ENCODE results near the gene COG5. TPM values are rescaled to one million over a fixed set of nuclear protein-coding genes. Genes with fewer than 3 reads are reported as not detected.

COG5 gene
- total RNA-seq, 1 experiment from 2014 or later: 43.9 TPM

DNA sequence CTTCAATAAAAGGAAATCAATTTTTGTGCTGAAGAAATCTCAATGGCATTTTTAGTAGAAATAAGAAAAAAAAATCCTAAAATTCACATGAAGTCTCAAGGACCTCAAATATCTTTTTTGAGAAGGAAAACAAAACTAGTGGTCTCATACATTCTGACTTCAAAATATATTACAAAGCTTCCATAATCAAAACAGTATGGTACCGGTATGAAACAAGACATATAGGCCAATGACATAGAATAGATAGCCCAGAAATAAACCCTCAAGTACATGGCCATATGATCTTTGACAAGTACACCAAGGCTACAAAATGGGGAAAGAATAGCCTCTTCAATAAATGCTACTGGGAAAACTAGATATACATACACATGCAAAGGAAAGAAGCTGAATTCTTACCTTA, 225.6 kb downstream of the COG5 start:
- ChIA-PET POLR2A (no interaction called here), CTCF (no interaction called here)
- intact Hi-C loops (cut with micrococcal nuclease; ENCODE audit: unreplicated experiment): no loop called here
- no peaks in the 10 kb centered on the region for H3K36me3 Mint-ChIP-seq (ENCODE audit: insufficient read depth, unreplicated experiment)
- BruUV-seq (replicated peaks): no TSS peak
- DNase-seq: no peak
- Histone ChIP-seq H3K27me3 (replicated peaks; ENCODE audit: control insufficient read depth, insufficient read depth, low read length) (no peaks in the 10 kb centered on the region), H3K36me3 (ENCODE audit: control insufficient read depth, insufficient read depth, low read length) (no peaks in the 10 kb centered on the region), H3K4me3 (ENCODE audit: low read depth, low read length) (no peak overlapping the region), H3K4me1 (peaks cover 9% of the 10 kb centered on the region; the same call in 1 of the 2 replicates), H3K9me3 (peaks cover 7% of the 10 kb centered on the region)
- no peak overlapping the region for H3K27ac Mint-ChIP-seq (ENCODE audit: unreplicated experiment)
- peaks cover 6% of the 10 kb centered on the region for H3K4me1 Mint-ChIP-seq (ENCODE audit: low read depth, unreplicated experiment)
- no peak overlapping the region for H3K4me3 Mint-ChIP-seq (ENCODE audit: unreplicated experiment)
- H3K27me3 Mint-ChIP-seq (ENCODE audit: insufficient read depth, unreplicated experiment): no peaks in the 10 kb centered on the region
- TF ChIP-seq, protein P1, sequence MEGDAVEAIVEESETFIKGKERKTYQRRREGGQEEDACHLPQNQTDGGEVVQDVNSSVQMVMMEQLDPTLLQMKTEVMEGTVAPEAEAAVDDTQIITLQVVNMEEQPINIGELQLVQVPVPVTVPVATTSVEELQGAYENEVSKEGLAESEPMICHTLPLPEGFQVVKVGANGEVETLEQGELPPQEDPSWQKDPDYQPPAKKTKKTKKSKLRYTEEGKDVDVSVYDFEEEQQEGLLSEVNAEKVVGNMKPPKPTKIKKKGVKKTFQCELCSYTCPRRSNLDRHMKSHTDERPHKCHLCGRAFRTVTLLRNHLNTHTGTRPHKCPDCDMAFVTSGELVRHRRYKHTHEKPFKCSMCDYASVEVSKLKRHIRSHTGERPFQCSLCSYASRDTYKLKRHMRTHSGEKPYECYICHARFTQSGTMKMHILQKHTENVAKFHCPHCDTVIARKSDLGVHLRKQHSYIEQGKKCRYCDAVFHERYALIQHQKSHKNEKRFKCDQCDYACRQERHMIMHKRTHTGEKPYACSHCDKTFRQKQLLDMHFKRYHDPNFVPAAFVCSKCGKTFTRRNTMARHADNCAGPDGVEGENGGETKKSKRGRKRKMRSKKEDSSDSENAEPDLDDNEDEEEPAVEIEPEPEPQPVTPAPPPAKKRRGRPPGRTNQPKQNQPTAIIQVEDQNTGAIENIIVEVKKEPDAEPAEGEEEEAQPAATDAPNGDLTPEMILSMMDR (IDR thresholded peaks at IDR 0.05; ENCODE audit: insufficient read depth in 1 of 2, low read depth in 1 of 2, low read length in 1 of 2, severe bottlenecking in 1 of 2, unreplicated experiment in 1 of 2): no peak
- peaks cover 10% of the 10 kb centered on the region for H3K9me3 Mint-ChIP-seq (ENCODE audit: unreplicated experiment)

DNA sequence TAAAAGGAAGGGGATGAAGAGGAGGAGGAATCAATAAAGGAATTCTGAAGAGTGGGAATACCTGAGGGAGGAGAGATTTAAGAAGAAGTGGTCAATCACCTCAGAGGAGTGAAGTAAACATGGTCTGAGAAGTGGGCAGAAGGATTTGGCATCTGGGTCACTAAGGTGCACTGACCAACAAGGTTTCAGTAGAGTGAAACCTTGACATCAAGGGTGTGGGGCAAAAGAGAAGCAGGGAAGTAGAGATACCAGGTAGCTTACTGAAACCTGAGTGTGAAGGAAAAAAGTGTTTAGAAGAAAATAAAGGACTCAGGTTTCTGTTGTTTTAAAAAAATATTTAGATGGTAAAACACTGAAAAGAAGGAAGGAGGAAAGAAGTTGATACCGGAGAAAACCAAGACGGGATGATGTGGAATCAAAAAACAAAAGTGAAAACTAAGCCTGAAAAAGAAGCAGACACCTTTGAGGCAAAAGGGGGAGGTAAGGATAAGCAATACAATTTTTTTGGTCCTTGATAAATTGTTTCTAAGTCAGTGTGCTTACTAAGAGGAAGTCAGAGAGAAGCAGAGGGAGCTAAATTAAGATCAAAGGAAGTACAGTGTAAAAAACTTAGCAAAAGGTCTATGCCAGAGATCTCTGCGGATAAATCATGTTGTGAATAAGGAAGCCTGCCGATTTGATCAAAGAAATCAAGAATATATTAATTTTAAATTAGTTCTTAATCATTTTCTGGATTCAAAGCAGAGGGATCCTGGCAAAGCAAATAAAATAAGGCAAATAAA, 231.0 kb downstream of the COG5 start:
- DNase-seq: no peak
- Histone ChIP-seq H3K27me3 (replicated peaks; ENCODE audit: control insufficient read depth, insufficient read depth, low read length) (no peaks in the 10 kb centered on the region), H3K4me3 (ENCODE audit: low read depth, low read length) (no peak overlapping the region), H3K36me3 (ENCODE audit: control insufficient read depth, insufficient read depth, low read length) (no peaks in the 10 kb centered on the region), H3K4me1 (no peaks in the 10 kb centered on the region; the same call in 1 of the 2 replicates), H3K9me3 (no peaks in the 10 kb centered on the region; the same call in 1 of the 2 replicates)
- H3K9me3 Mint-ChIP-seq (ENCODE audit: unreplicated experiment): peaks cover 8% of the 10 kb centered on the region
- H3K36me3 Mint-ChIP-seq (ENCODE audit: insufficient read depth, unreplicated experiment): no peaks in the 10 kb centered on the region
- peak overlapping the region; percentile 19 for H3K27ac Mint-ChIP-seq (ENCODE audit: unreplicated experiment)
- BruUV-seq (replicated peaks): no TSS peak
- no peaks in the 10 kb centered on the region for H3K27me3 Mint-ChIP-seq (ENCODE audit: insufficient read depth, unreplicated experiment)
- ChIA-PET POLR2A (no interaction called here), CTCF (no interaction called here)
- H3K4me3 Mint-ChIP-seq (ENCODE audit: unreplicated experiment): no peak overlapping the region
- intact Hi-C loops (cut with micrococcal nuclease; ENCODE audit: unreplicated experiment): no loop called here
- H3K4me1 Mint-ChIP-seq (ENCODE audit: low read depth, unreplicated experiment): no peaks in the 10 kb centered on the region
- TF ChIP-seq, protein P1 (IDR thresholded peaks at IDR 0.05; ENCODE audit: insufficient read depth in 1 of 2, low read depth in 1 of 2, low read length in 1 of 2, severe bottlenecking in 1 of 2, unreplicated experiment in 1 of 2): no peak

GRCh38 chr7:107330478-107330877, 233.2 kb downstream of the COG5 start:
- H3K27me3 Mint-ChIP-seq (ENCODE audit: insufficient read depth, unreplicated experiment): no peaks in the 10 kb centered on the region
- CTCF ChIA-PET: no interaction called here

More at GRCh38 chr7:107330478-107330877, 233.2 kb downstream of the COG5 start:
- Histone ChIP-seq H3K4me3 (ENCODE audit: low read depth, low read length) (no peak overlapping the region), H3K36me3 (ENCODE audit: control insufficient read depth, insufficient read depth, low read length) (no peaks in the 10 kb centered on the region), H3K9me3 (no peaks in the 10 kb centered on the region; the same call in 1 of the 2 replicates), H3K4me1 (no peaks in the 10 kb centered on the region; the same call in 1 of the 2 replicates), H3K27me3 (replicated peaks; ENCODE audit: control insufficient read depth, insufficient read depth, low read length) (no peaks in the 10 kb centered on the region)
- intact Hi-C loops (cut with micrococcal nuclease; ENCODE audit: unreplicated experiment): no loop called here
- BruUV-seq (replicated peaks): no TSS peak
- DNase-seq: no peak
- H3K4me3 Mint-ChIP-seq (ENCODE audit: unreplicated experiment): no peak overlapping the region
- H3K27ac Mint-ChIP-seq (ENCODE audit: unreplicated experiment): no peak overlapping the region
- H3K9me3 Mint-ChIP-seq (ENCODE audit: unreplicated experiment): no peaks in the 10 kb centered on the region
- TF ChIP-seq, protein P1 (IDR thresholded peaks at IDR 0.05; ENCODE audit: insufficient read depth in 1 of 2, low read depth in 1 of 2, low read length in 1 of 2, severe bottlenecking in 1 of 2, unreplicated experiment in 1 of 2): no peak
- H3K4me1 Mint-ChIP-seq (ENCODE audit: low read depth, unreplicated experiment): no peaks in the 10 kb centered on the region
- POLR2A ChIA-PET: no interaction called here
- H3K36me3 Mint-ChIP-seq (ENCODE audit: insufficient read depth, unreplicated experiment): no peaks in the 10 kb centered on the region

Data from Caco-2 (cell line).